Left lung (tissue), 10 donors: ENCODE data around the gene SETD2. TPM values are rescaled to one million over a fixed set of nuclear protein-coding genes. Genes with fewer than 3 reads are reported as not detected.

Experiments used
- ATAC-seq: fragments of 200-7000 bp; cut with Tn5 transposase; one replicate; pipeline ENCODE4 v1.9.1; 2020; ENCODE audit warnings: moderate library complexity
- DNase-seq, 4 donors: peaks; one replicate each; pipeline ENCODE4 v3.0.0-alpha.2; 2013 to 2020
- H3K27ac ChIP-seq, 2 donors: fragments of 200-600 bp; sonication (generic) in 1 of 2; one replicate each; pipeline versions ENCODE4 v1.5.0 to v1.8.0; 2020 to 2021
- H3K27me3 ChIP-seq, 2 donors: fragments of 200-600 bp; sonication (generic) in 1 of 2; one replicate each; pipeline versions ENCODE4 v1.5.0 to v1.8.0; 2020 to 2021
- H3K36me3 ChIP-seq, 2 donors: fragments of 200-600 bp; sonication (generic) in 1 of 2; one replicate each; pipeline versions ENCODE4 v1.5.0 to v1.8.0; 2020 to 2021
- H3K4me1 ChIP-seq, 2 donors: fragments of 200-600 bp; one replicate each; pipeline ENCODE4 v1.8.0; 2021
- H3K4me3 ChIP-seq, 2 donors: fragments of 200-600 bp; sonication (generic) in 1 of 2; one replicate each; pipeline versions ENCODE4 v1.5.0 to v1.8.0; 2020 to 2021; ENCODE audit warnings: mild to moderate bottlenecking in 1 of 2
- H3K9me3 ChIP-seq, 2 donors: fragments of 200-600 bp; sonication (generic) in 1 of 2; one replicate each; pipeline versions ENCODE4 v1.5.0 to v1.8.0; 2020 to 2021
- CTCF ChIP-seq, 2 donors: fragments of 200-600 bp; sonication (generic) in 1 of 2; IDR thresholded peaks; one replicate each; pipeline versions ENCODE4 v1.5.0 to v1.8.0; 2021; ENCODE audit warnings: antibody characterized with exemption in 2 of 2
- intact Hi-C, 2 donors: fragments of 100-400 bp; cut with DNase I; formaldehyde crosslinking; loops; one replicate each; pipeline versions ENCODE4 v1.11.2 to v1.14.2; 2022
- polyA plus RNA-seq, 6 donors: library from polyadenylated mRNA; unstranded; fragments of 120-200 nt; gene quantifications; one replicate each; pipeline ENCODE4 v1.2.1, GENCODE V29; 2013; ENCODE audit not compliant: insufficient read length in 6 of 6
- total RNA-seq, 2 donors: library from RNA; stranded (reverse); fragmentation: NEBNext Ultra II Directional; extraction: Animal tissue kit (Norgen Biotek cat#: 25700); gene quantifications; one replicate each; pipeline ENCODE4 v1.2.1, GENCODE V29; 2021
- donor health status: DM: no; HTN: yes; CAD: no.
- donor health status: DM: no; HTN: no; CAD: no.

Gene SETD2
- total and polyA plus RNA-seq, 8 donors: 40.1 to 68.9 (median 60.0) TPM

DNA sequence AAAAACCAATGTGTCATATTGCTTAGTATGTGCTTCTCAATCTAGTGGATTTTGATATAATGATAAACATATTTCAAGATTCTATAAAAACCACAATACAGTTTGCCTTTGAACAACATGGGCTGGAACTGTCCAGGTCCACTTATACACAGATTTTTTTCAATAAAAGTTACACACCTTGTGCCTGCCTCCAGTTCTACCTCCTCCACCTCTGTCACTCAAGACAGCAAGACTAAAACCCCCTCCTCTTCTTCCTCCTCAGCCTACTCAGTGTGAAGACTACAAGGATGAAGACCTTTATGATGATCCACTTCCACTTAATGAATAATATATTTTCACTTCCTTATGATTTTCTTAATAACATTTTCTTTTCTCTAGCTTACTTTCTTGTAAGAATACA is 5.7 kb downstream of the SETD2 start:
- no peak for TF ChIP-seq CTCF (IDR thresholded peaks at IDR 0.05)
- Histone ChIP-seq H3K9me3 (no peaks in the 10 kb centered on the region), H3K4me3 (no peak overlapping the region), H3K27me3 (no peaks in the 10 kb centered on the region), H3K4me1 (peaks cover 37 to 77% of the 10 kb centered on the region in 2 donors), H3K36me3 (no peaks in the 10 kb centered on the region), H3K27ac (no peak overlapping the region)
- no peak for DNase-seq
- intact Hi-C loops: no loop called here
- no peak for ATAC-seq

- Histone ChIP-seq H3K9me3 (no peaks in the 10 kb centered on the region), H3K4me3 (no peak overlapping the region), H3K36me3 (no peaks in the 10 kb centered on the region), H3K27me3 (no peaks in the 10 kb centered on the region), H3K27ac (peak overlapping the region in 1 of 2 donors; percentile 18), H3K4me1 (peaks cover 25 to 78% of the 10 kb centered on the region in 2 donors)
- intact Hi-C loops: no loop called here
- DNase-seq: no peak
- TF ChIP-seq CTCF (IDR thresholded peaks at IDR 0.05): no peak
- ATAC-seq: no peak
These were observed 7.5 kb downstream of the SETD2 start for GRCh38 chr3:47156396-47156795.

GRCh38 chr3:47152578-47152977 is 11.3 kb downstream of the SETD2 start:
- ATAC-seq (no peak), DNase-seq (no peak)
- no peaks in the 10 kb centered on the region for H3K27me3 ChIP-seq
- H3K27ac ChIP-seq: no peak overlapping the region
- no peaks in the 10 kb centered on the region for H3K9me3 ChIP-seq
- H3K4me1 ChIP-seq: peaks cover 9 to 57% of the 10 kb centered on the region in 2 donors
- H3K36me3 ChIP-seq: no peaks in the 10 kb centered on the region
- no peak overlapping the region for H3K4me3 ChIP-seq
- no peak for TF ChIP-seq CTCF (IDR thresholded peaks at IDR 0.05)
- intact Hi-C loops: no loop called here

DNA sequence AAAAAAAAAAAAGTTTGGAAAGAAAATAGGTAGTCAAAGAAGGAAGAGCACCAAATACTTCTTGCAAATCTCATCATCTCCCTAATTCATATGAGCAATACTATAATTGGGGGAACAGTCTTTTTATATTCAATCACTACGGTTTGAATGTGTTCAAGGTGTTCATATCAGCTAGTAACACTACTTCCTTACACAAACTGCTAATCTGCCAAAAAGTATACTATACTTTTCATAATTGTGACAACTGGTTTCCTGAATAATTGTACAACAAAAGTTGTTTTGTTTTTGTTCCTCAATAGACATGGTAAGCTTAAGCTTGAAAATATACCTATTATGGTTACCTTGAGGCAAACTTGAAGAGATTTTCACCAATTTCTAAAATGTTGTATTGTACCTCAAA is 12.1 kb downstream of the SETD2 start:
- H3K9me3 ChIP-seq: no peaks in the 10 kb centered on the region
- ATAC-seq (no peak), DNase-seq (no peak)
- no peak for TF ChIP-seq CTCF (IDR thresholded peaks at IDR 0.05)
- no peak overlapping the region for H3K27ac ChIP-seq
- intact Hi-C loops: no loop called here
- no peaks in the 10 kb centered on the region for H3K36me3 ChIP-seq
- H3K27me3 ChIP-seq: no peaks in the 10 kb centered on the region
- peaks cover 9 to 51% of the 10 kb centered on the region in 2 donors for H3K4me1 ChIP-seq
- H3K4me3 ChIP-seq: no peak overlapping the region

GRCh38 chr3:47149339-47149933 is 14.5 kb downstream of the SETD2 start:
- Histone ChIP-seq H3K4me1 (peaks cover 0 to 48% of the 10 kb centered on the region in 2 donors), H3K36me3 (no peaks in the 10 kb centered on the region), H3K4me3 (no peak overlapping the region), H3K27me3 (no peaks in the 10 kb centered on the region), H3K9me3 (no peaks in the 10 kb centered on the region), H3K27ac (no peak overlapping the region)
- no peak for TF ChIP-seq CTCF (IDR thresholded peaks at IDR 0.05)
- intact Hi-C loops: no loop called here
- DNase-seq (no peak), ATAC-seq (no peak)
